HuH-7 (cell line): ENCODE results near the gene CHRNE.
"Not testable (repeated sequence)": the region's sequence is repeated elsewhere in the genome, so short reads cannot be mapped to it uniquely, and the experiment has no call there.

Experiments used
- DNase-seq: peaks from one replicate; pipeline ENCODE4 v3.0.0; 2011; ENCODE audit warnings: low spot score

Gene CHRNE

DNA sequence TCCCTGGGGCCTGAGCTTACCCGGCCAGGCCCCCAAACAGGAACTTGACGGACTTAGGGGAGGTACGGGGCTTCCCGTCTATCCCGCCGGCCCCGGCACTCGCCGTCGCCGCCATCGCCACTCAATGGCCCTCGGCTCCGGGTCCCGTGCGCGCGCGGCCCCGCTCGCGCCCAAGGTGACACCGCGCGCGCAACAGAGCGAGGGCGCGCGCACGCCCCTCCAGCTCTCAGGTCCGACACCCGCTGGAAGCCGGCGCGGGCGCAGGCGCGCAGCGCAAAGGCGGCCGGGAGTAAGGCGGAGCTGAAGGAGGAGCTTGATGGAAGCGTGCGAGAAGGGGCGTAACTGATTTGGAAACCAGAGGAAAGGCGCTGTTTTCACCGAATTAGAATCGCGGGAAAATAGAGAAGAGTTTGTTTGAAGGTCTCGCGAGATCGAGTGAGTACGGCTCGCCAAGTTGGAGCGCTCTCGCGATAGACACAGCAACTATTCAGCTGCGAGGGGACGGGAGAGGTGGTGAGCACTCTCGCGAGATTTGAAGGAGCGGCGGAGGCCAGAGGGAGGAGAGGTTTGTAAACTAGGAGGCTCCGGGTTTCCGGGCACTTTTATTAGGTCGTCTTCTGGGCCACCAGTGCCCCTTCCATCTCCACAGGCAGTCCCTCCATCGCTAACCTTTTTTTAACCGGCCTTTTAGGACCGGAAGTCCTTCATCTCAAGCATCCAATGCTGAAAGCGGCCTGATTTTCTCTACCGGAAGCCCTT is 37.1 kb upstream of the CHRNE start, which contains the start of the genes RNF167 and SLC25A11:
Gene RNF167, plus strand, starts transcription at position 473 of the 759 bp plus-strand sequence. CDS start 642 bp downstream, outside the sequence.
Gene SLC25A11, minus strand, starts transcription at position 251 of the 759 bp plus-strand sequence. Its CDS starts 136 bp downstream, at position 115.
- peak; percentile 84 for DNase-seq

DNA sequence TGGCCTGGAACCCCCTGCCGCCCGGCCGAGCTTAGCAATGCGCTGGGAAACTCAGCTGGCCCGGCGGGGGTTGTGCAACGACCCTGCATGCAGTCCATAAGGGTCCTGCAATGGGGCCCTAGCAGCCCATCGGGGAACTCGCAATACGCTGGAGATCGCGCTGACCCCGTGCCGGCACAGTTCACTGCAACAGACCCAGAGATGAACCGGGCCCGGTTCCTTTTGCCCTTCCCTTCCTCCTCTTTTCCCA is 36.6 kb upstream of the CHRNE start:
- no peak for DNase-seq

- no peak for DNase-seq
These were observed 36.0 kb upstream of the CHRNE start for GRCh38 chr17:4938688-4939545.

- DNase-seq: no peak
These were observed 35.2 kb upstream of the CHRNE start for GRCh38 chr17:4938069-4938491.

GRCh38 chr17:4937553-4937952 is 34.7 kb upstream of the CHRNE start:
- DNase-seq: no peak

- DNase-seq: no peak
These were observed 33.5 kb upstream of the CHRNE start for GRCh38 chr17:4936436-4936835.

GRCh38 chr17:4935650-4936049 is 32.8 kb upstream of the CHRNE start:
- DNase-seq: no peak

- peak; percentile 58 for DNase-seq
These were observed 31.5 kb upstream of the CHRNE start for GRCh38 chr17:4934173-4934979.

GRCh38 chr17:4933646-4934045 is 30.7 kb upstream of the CHRNE start:
- no peak for DNase-seq

DNA sequence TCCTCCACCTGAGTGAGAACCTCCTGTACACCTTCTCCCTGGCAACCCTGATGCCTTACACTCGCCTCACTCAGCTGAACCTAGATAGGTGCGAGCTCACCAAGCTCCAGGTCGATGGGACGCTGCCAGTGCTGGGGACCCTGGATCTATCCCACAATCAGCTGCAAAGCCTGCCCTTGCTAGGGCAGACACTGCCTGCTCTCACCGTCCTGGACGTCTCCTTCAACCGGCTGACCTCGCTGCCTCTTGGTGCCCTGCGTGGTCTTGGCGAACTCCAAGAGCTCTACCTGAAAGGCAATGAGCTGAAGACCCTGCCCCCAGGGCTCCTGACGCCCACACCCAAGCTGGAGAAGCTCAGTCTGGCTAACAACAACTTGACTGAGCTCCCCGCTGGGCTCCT is 29.9 kb upstream of the CHRNE start:
- no peak for DNase-seq

DNA sequence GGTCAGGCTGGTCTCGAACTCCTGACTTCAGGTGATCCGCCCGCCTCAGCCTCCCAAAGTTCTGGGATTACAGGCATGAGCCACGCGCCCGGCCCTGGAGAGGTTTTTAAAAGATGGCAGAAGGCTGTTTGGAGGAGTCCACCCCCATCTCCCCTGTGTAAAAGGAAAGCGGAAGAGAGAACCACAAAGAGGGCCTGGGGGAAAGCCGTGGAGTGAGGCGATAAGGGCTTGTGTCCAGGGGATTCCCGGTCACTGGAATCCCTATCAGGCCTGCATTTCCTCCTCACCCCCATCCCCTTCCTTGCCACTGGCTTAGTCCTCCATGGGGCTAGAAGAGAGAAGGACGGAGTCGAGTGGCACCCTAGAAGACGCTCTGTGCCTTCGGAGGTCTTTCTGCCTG is 29.1 kb upstream of the CHRNE start, which contains the start of gene GP1BA:
Gene GP1BA, plus strand, starts transcription at position 315 of the 400 bp plus-strand sequence. CDS start 328 bp downstream, outside the sequence.
- no peak for DNase-seq

DNA sequence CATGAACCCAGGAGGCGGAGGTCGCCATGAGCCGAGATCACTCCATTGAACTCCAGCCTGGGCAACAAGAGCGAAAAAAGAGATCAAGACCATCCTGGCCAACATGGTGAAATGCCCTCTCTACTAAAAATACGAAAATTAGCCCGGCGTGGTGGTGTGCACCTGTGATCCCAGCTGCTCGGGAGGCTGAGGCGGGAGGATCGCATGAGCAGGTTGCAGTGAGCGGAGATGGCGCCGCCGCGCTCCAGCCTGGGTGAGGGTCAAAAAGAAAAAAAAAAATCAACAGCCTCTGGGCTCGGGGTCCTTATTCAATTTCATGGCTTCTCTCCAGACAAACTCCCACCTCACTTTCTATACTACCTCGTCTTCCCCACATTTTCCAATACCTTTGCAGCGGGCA is 26.0 kb upstream of the CHRNE start:
- DNase-seq: no peak

DNA sequence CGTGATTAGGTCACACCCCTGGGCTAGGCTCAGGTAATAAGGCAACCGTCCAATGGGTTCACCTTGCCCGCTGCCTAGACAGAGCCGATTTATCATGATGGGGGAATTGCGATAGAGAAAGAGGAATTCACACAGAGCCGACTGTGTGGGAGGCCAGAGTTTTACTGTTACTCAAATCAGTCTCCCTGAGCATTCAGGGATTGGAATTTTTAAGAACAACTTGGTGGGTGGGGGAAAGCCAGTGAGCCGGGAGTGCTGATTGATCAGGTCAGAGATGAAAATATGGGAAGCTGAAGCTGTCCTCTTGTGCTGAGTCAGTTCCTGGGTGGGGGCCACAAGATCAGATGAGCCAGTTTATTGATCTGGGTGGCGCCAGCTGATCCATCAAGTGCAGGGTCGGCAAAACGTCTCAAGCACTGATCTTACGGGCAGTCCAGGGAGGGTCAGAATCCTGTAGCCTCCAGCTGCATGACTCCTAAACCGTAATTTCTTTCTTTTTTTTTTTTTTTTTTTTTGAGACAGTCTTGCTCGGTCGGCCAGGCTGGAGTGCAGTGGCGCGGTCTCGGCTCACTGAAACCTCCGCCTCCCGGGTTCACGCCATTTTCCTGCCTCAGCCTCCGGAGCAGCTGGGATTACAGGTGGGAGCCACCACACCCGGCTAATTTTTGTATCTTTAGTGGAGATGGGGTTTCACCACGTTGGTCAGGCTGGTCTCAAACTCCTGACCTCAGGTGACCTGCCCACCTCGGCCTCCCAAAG is 23.9 kb upstream of the CHRNE start:
- not testable (repeated sequence) for DNase-seq

GRCh38 chr17:4921320-4921719 is 18.4 kb upstream of the CHRNE start:
- no peak for DNase-seq

- peak; percentile 34 for DNase-seq
These were observed 17.6 kb upstream of the CHRNE start for GRCh38 chr17:4920351-4921048.

DNA sequence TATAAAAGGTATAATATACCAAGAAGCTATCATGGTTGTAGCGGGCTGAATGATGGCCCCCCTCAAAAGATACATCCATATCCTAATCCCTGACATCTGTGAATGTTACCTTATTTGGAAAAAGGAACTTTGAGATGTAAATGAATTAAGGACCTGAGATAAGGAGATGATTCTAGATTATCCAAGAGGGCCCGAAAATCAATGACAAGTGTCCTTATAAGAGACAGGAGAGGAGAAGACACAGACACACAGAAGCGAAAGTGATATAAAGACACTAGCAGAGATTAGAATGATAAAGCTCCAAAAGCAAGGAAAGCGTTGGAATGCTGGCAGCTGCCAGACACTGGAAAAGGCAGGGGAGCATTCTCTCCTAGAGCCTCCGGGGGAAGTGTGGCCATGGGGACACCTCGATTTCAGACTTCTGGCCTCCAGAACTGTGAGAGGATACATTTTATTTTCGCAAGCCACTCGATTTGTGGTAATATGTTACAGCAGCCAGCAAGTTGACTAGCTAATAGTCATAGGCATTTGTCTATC is 16.7 kb upstream of the CHRNE start:
- DNase-seq: no peak

- not testable (repeated sequence) for DNase-seq
These were observed 11.7 kb upstream of the CHRNE start for GRCh38 chr17:4914551-4914950.

GRCh38 chr17:4913994-4914393 is 11.1 kb upstream of the CHRNE start:
- no peak for DNase-seq

DNA sequence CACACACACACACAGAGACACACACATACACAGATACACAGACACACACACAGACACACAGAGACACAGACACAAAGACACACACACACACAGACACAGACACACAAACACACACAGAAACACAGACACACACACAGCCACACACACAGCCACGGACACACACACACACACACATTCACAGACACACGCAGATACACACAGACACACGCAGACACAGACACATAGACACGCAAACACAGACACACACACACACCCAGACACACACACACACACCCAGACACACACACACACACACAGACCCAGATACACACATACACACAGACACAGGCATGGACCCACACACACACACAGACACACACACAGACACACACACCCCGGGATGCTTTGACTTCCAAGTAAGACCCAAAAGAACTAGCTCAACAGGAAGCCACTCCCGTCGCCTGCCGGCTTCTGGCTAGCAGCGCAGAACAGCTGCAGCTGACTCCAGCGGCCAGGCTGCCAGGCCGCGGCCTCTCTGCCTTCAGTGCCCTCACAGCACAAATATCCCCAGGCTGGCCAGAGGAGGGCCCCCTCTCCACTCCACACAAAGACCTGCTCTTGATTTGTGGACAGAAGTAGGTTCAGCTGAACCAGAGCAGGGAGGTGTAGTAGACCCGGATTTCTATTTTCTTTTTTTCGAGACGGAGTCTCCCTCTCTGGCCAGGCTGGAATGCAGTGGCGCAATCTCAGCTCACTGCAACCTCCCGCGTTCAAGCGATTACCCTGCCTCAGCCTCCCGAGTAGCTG is 6.0 kb upstream of the CHRNE start:
- peak; percentile 73 for DNase-seq

DNA sequence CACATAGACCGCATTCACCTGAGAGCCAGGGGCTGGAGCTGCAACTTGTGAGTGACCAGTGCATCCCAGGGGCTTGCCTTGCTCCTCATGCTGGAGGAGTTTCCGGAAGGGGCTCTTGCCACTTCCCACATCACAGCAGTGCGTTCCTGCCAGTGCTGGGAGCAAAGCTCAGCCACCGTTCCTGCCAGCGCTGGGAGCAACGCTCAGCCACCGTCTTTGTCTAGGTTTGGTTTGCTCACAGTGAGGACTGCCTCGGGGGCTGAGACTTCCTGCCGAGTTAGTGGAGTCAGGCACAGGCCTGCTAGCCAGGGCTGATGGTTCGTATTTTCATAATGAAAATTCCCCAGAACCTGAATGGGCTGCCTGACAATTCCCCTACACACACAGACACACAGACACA is 5.4 kb upstream of the CHRNE start:
- no peak for DNase-seq
